CD4-positive, alpha-beta T cell treated with Interleukin-17A for 4 hours (primary cell): ENCODE measurements around the gene QRFP.

Experiments used
- DNase-seq: peaks from one replicate; pipeline ENCODE4 v3.0.0-alpha.2; 2020; ENCODE audit warnings: mixed read lengths

Gene QRFP

GRCh38 chr9:130903194-130904069, 6.8 kb upstream of the QRFP start:
- no peak for DNase-seq

GRCh38 chr9:130902204-130903185, 5.9 kb upstream of the QRFP start:
- no peak for DNase-seq

GRCh38 chr9:130901498-130902203, 5.0 kb upstream of the QRFP start:
- DNase-seq = no peak

GRCh38 chr9:130900701-130901497, 4.3 kb upstream of the QRFP start:
- no peak for DNase-seq

DNA sequence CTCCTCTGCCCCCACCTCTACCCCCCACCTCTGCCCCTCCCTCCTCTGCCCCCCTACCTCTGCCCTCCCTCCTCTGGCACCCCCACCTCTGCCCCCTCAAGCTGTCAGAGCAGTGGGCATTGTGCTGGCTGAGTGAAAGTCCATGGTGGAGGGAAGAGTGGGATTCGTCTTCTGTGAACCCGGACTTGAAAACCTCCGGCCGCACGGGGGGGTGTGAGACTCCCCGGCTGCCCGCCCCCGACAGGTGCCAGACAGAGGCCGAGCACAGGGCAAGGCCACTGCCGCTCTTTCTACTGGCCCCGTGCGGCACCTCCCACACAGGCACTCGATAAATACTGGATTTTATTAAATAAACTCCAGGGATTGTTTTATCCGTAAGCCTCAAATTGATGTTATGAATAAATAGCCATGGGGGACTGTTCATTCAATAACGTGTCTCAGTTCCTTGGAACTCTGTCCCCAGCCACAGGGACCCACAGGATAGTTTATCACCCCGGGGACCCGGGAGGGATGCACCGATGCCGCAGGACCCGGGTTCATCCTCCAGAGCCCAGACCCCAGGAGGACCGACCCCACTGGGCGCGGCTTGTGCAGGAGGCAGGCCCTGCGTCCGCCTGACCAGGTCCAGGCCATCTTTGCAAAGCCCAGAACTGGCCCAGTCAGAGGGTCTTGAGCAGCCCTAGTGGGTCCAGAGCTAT, 2.6 kb upstream of the QRFP start:
- DNase-seq = no peak

GRCh38 chr9:130898552-130898852, 1.9 kb upstream of the QRFP start:
- no peak for DNase-seq

- no peak for DNase-seq
Measured at GRCh38 chr9:130897848-130898551, 1.4 kb upstream of the QRFP start.

- DNase-seq = no peak
Measured at GRCh38 chr9:130897105-130897751, 616 bp upstream of the QRFP start.

- DNase-seq = no peak
Measured at GRCh38 chr9:130895481-130896232, 955 bp downstream of the QRFP start.

DNA sequence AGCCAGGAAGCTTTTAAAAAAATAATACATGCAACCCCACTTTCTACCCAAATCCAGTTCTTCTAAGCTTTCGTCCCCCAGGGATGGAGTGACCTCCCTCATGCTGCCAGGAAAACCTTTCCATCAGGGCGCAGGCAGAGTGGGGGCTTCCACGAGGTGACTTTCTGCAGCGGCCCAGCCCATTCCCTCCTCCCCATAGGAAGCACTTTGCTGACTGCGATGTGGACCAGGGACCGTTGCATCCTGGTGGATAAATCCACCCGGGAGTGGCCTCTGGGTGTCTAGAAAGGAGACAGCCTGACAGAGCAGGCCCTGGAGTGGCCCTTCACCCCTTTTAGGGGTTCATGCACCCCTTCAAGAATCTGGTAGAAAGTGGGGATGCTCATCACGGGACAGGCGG, 1.6 kb downstream of the QRFP start:
- no peak for DNase-seq

- DNase-seq = no peak
Measured at GRCh38 chr9:130894546-130894945, 2.1 kb downstream of the QRFP start.

- no peak for DNase-seq
Measured at GRCh38 chr9:130893341-130894101, 3.1 kb downstream of the QRFP start.

- DNase-seq = no peak
Measured at GRCh38 chr9:130892477-130893304, 3.9 kb downstream of the QRFP start.

GRCh38 chr9:130891688-130892476, 4.7 kb downstream of the QRFP start:
- no peak for DNase-seq

- DNase-seq = no peak
Measured at GRCh38 chr9:130890870-130891687, 5.5 kb downstream of the QRFP start.

GRCh38 chr9:130890124-130890523, 6.5 kb downstream of the QRFP start:
- DNase-seq = no peak
